Neural progenitor cell (in vitro differentiated cells): ENCODE results near the gene RGS7.

ENCODE experiments used
- EZH2 ChIP-seq: fragments of 200-600 bp; sonication (generic); IDR thresholded peaks from 2 replicates; pipeline ENCODE4 v1.6.1; 2017; ENCODE audit warnings: antibody characterized with exemption, mild to moderate bottlenecking, moderate library complexity
- TF ChIP-seq, protein P1 (sequence below): fragments of 200-600 bp; sonication (generic); IDR thresholded peaks from 2 replicates; pipeline ENCODE4 v1.5.1; 2017; ENCODE audit warnings: antibody characterized with exemption, mild to moderate bottlenecking

DNA sequence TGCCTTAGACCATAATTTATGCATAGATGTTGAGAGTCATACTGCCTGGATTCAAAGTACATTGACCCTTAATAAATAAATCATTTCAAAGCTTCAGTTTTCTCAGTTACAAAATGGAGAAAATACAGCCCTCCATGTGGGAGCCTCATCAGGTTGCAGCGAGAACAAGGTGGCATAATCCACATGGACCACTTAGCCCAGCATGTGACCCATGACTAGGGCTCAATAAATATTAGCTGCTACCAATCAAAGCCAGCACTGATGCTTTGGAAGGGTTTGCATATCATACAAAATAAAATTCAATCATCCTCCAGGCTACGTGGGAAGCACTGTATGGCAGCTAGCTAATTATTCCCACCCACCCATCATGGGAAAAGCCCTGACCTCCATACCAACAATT, 33.5 kb upstream of the RGS7 start:
- TF ChIP-seq, protein P1, sequence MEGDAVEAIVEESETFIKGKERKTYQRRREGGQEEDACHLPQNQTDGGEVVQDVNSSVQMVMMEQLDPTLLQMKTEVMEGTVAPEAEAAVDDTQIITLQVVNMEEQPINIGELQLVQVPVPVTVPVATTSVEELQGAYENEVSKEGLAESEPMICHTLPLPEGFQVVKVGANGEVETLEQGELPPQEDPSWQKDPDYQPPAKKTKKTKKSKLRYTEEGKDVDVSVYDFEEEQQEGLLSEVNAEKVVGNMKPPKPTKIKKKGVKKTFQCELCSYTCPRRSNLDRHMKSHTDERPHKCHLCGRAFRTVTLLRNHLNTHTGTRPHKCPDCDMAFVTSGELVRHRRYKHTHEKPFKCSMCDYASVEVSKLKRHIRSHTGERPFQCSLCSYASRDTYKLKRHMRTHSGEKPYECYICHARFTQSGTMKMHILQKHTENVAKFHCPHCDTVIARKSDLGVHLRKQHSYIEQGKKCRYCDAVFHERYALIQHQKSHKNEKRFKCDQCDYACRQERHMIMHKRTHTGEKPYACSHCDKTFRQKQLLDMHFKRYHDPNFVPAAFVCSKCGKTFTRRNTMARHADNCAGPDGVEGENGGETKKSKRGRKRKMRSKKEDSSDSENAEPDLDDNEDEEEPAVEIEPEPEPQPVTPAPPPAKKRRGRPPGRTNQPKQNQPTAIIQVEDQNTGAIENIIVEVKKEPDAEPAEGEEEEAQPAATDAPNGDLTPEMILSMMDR = no peak
- no peak for TF ChIP-seq EZH2
